ENCODE data around the gene PRDM15. TPM values are rescaled to one million over a fixed set of nuclear protein-coding genes. Genes with fewer than 3 reads are reported as not detected.

PRDM15 gene
- total RNA-seq, 4 donors from 2014 or later: 5.3 to 20.8 (median 13.6) TPM

GRCh38 chr21:41907496-41908258, 28.5 kb upstream of the PRDM15 start:
- no peak for TF ChIP-seq CTCF (IDR thresholded peaks at IDR 0.05)
- ATAC-seq (ENCODE audit: low FRiP score): no peak
- no peak for DNase-seq (ENCODE audit: low spot score)

GRCh38 chr21:41906770-41907169, 27.6 kb upstream of the PRDM15 start:
- TF ChIP-seq CTCF (IDR thresholded peaks at IDR 0.05): no peak
- ATAC-seq (ENCODE audit: low FRiP score): no peak
- DNase-seq (ENCODE audit: low spot score): no peak

GRCh38 chr21:41903559-41904351, 24.6 kb upstream of the PRDM15 start:
- TF ChIP-seq CTCF (IDR thresholded peaks at IDR 0.05): no peak
- ATAC-seq (ENCODE audit: low FRiP score): no peak
- no peak for DNase-seq (ENCODE audit: low spot score)

GRCh38 chr21:41902946-41903345, 23.8 kb upstream of the PRDM15 start:
- ATAC-seq (ENCODE audit: low FRiP score): no peak
- TF ChIP-seq CTCF (IDR thresholded peaks at IDR 0.05): no peak
- no peak for DNase-seq (ENCODE audit: low spot score)

GRCh38 chr21:41901782-41902181, 22.6 kb upstream of the PRDM15 start:
- ATAC-seq (ENCODE audit: low FRiP score) (no peak), DNase-seq (ENCODE audit: low spot score) (no peak)
- TF ChIP-seq CTCF (IDR thresholded peaks at IDR 0.05): no peak

GRCh38 chr21:41901099-41901498, 22.0 kb upstream of the PRDM15 start:
- DNase-seq (ENCODE audit: low spot score) (no peak), ATAC-seq (ENCODE audit: low FRiP score) (peak; percentile 7)
- no peak for TF ChIP-seq CTCF (IDR thresholded peaks at IDR 0.05)
